H9 (cell line): ENCODE measurements around the gene FLVCR2. TPM values are rescaled to one million over a fixed set of nuclear protein-coding genes. Genes with fewer than 3 reads are reported as not detected.

ENCODE experiments used
- DNase-seq: peaks from one replicate; pipeline ENCODE4 v3.0.0-alpha.2; 2017
- H2AFZ ChIP-seq: one replicate; pipeline ENCODE4 v1.6.1; 2013; ENCODE audit warnings: mild to moderate bottlenecking, low read length, control low read depth, moderate library complexity
- H2AK5ac ChIP-seq: 2 replicates; pipeline ENCODE4 v1.6.1; 2013; ENCODE audit warnings: low read length, control low read depth, mixed read lengths; ENCODE audit not compliant: insufficient read length
- H2BK120ac ChIP-seq: one replicate; pipeline ENCODE4 v1.6.1; 2013; ENCODE audit warnings: low read depth, mild to moderate bottlenecking, low read length, control low read depth, inconsistent platforms; ENCODE audit not compliant: poor library complexity, severe bottlenecking
- H2BK12ac ChIP-seq: 2 replicates; pipeline ENCODE4 v1.6.1; 2013; ENCODE audit warnings: low read length, control low read depth, mixed read lengths, low read depth; ENCODE audit not compliant: insufficient read length
- H2BK15ac ChIP-seq: 2 replicates; pipeline ENCODE4 v1.6.1; 2013; ENCODE audit warnings: low read depth, low read length, control low read depth
- H2BK20ac ChIP-seq: one replicate; pipeline ENCODE4 v1.6.1; 2013; ENCODE audit warnings: low read depth, mild to moderate bottlenecking, low read length, control low read depth, inconsistent platforms; ENCODE audit not compliant: poor library complexity, severe bottlenecking
- H2BK5ac ChIP-seq: 2 replicates; pipeline ENCODE4 v1.6.1; 2013; ENCODE audit warnings: low read length, control low read depth, mixed read lengths; ENCODE audit not compliant: insufficient read length
- H3K14ac ChIP-seq: 2 replicates; pipeline ENCODE4 v1.6.1; 2013; ENCODE audit warnings: low read length, control low read depth; ENCODE audit not compliant: insufficient read depth
- H3K18ac ChIP-seq: 2 replicates; pipeline ENCODE4 v1.6.1; 2013; ENCODE audit warnings: low read depth, mild to moderate bottlenecking, mixed read lengths, low read length, control low read depth; ENCODE audit not compliant: insufficient read length
- H3K23ac ChIP-seq: 2 replicates; pipeline ENCODE4 v1.6.1; 2013; ENCODE audit warnings: low read length, control low read depth, mixed read lengths, low read depth; ENCODE audit not compliant: insufficient read length
- H3K23me2 ChIP-seq: 2 replicates; pipeline ENCODE4 v1.6.1; 2013; ENCODE audit warnings: low read depth, mild to moderate bottlenecking, mixed read lengths, low read length, control low read depth; ENCODE audit not compliant: insufficient read length, poor library complexity, severe bottlenecking
- H3K27ac ChIP-seq: 2 replicates; pipeline ENCODE4 v1.5.1; 2013; ENCODE audit warnings: low read length, control low read depth, mixed read lengths, low read depth; ENCODE audit not compliant: insufficient read length
- H3K27me3 ChIP-seq: 2 replicates; pipeline ENCODE4 v1.6.1; 2013; ENCODE audit warnings: low read length, control low read depth, inconsistent platforms; ENCODE audit not compliant: insufficient read depth
- H3K4ac ChIP-seq: 2 replicates; pipeline ENCODE4 v1.6.1; 2013; ENCODE audit warnings: low read depth, mild to moderate bottlenecking, control low read depth, inconsistent platforms, low read length, moderate library complexity
- H3K4me1 ChIP-seq: 2 replicates; pipeline ENCODE4 v1.6.1; 2013; ENCODE audit warnings: low read length, control low read depth, inconsistent platforms; ENCODE audit not compliant: insufficient read depth
- H3K4me2 ChIP-seq: 2 replicates; pipeline ENCODE4 v1.6.1; 2013; ENCODE audit warnings: low read length, control low read depth, mixed read lengths; ENCODE audit not compliant: insufficient read length, insufficient read depth
- H3K56ac ChIP-seq: 2 replicates; pipeline ENCODE4 v1.6.1; 2013; ENCODE audit warnings: low read depth, mild to moderate bottlenecking, mixed read lengths, low read length, control low read depth; ENCODE audit not compliant: insufficient read length
- H3K79me1 ChIP-seq: 2 replicates; pipeline ENCODE4 v1.6.1; 2013; ENCODE audit warnings: low read depth, mild to moderate bottlenecking, moderate library complexity, low read length, control low read depth, inconsistent platforms; ENCODE audit not compliant: insufficient read depth, poor library complexity, severe bottlenecking
- H3K79me2 ChIP-seq: 2 replicates; pipeline ENCODE4 v1.6.1; 2013; ENCODE audit warnings: low read length, control low read depth, inconsistent platforms; ENCODE audit not compliant: insufficient read depth
- H3K9ac ChIP-seq: 2 replicates; pipeline ENCODE4 v1.6.1; 2013; ENCODE audit warnings: low read length, control low read depth, mixed read lengths; ENCODE audit not compliant: insufficient read length; ENCODE audit errors: extremely low read depth
- H3K9me3 ChIP-seq: one replicate; pipeline ENCODE4 v1.6.1; 2013; ENCODE audit warnings: low read depth, low read length, inconsistent platforms; ENCODE audit not compliant: control insufficient read depth
- H3T11ph ChIP-seq: one replicate; pipeline ENCODE4 v1.6.1; 2013; ENCODE audit warnings: mild to moderate bottlenecking, low read length, control low read depth, inconsistent platforms
- H4K20me1 ChIP-seq: one replicate; pipeline ENCODE4 v1.6.1; 2013; ENCODE audit not compliant: control insufficient read depth, insufficient read length, insufficient read depth
- H4K5ac ChIP-seq: 2 replicates; pipeline ENCODE4 v1.6.1; 2013; ENCODE audit warnings: low read depth, mild to moderate bottlenecking, mixed read lengths, low read length, control low read depth; ENCODE audit not compliant: insufficient read length
- H4K8ac ChIP-seq: replicated peaks from 2 replicates; pipeline ENCODE4 v1.6.1; 2013; ENCODE audit warnings: low read length, control low read depth, mixed read lengths, low read depth; ENCODE audit not compliant: insufficient read length
- H4K91ac ChIP-seq: 2 replicates; pipeline ENCODE4 v1.6.1; 2013; ENCODE audit warnings: low read depth, mild to moderate bottlenecking, moderate library complexity, mixed read lengths, low read length, control low read depth; ENCODE audit not compliant: insufficient read length
- H3K27ac Mint-ChIP-seq, 3 experiments: 2 replicates in 2 of 3; 3 replicates in 1 of 3; pipeline ENCODE4 v1.8.0; 2020 to 2021; ENCODE audit warnings: mixed read lengths in 3 of 3, mild to moderate bottlenecking in 1 of 3, moderate library complexity in 1 of 3
- H3K27me3 Mint-ChIP-seq: 2 replicates; pipeline ENCODE4 v1.8.0; 2021; ENCODE audit warnings: low read depth, mild to moderate bottlenecking, moderate library complexity, mixed read lengths
- H3K36me3 Mint-ChIP-seq, 3 experiments: 2 replicates in 2 of 3; 3 replicates in 1 of 3; pipeline ENCODE4 v1.8.0; 2020 to 2021; ENCODE audit warnings: low read depth in 3 of 3, mixed read lengths in 3 of 3; ENCODE audit not compliant: insufficient read depth in 1 of 3
- H3K4me1 Mint-ChIP-seq, 2 experiments: 2 replicates each; pipeline ENCODE4 v1.8.0; 2020; ENCODE audit warnings: mixed read lengths in 2 of 2
- H3K4me3 Mint-ChIP-seq, 2 experiments: 2 replicates in 1 of 2; 3 replicates in 1 of 2; pipeline ENCODE4 v1.8.0; 2020 to 2021; ENCODE audit warnings: mild to moderate bottlenecking in 2 of 2, mixed read lengths in 2 of 2, moderate library complexity in 1 of 2
- H3K9me3 Mint-ChIP-seq, 2 experiments: 2 replicates in 1 of 2; 3 replicates in 1 of 2; pipeline ENCODE4 v1.8.0; 2020; ENCODE audit warnings: mild to moderate bottlenecking in 2 of 2, mixed read lengths in 2 of 2, moderate library complexity in 1 of 2
- WGBS: extraction: QIAGEN DNeasy Blood & Tissue Kit; methylation state at CpG from one replicate; pipeline ENCODE4 v1.1.7; 2013; ENCODE audit warnings: missing lambda C conversion rate, low lambda C conversion rate, mixed read lengths; ENCODE audit not compliant: insufficient read length; ENCODE audit errors: extremely low coverage; 5-methylcytosine and 5-hydroxymethylcytosine counted together
- total RNA-seq: library from RNA; stranded (reverse); gene quantifications from 2 replicates; pipeline ENCODE4 v1.2.1, GENCODE V29; 2021
- TF ChIP-seq, protein P1 (sequence below): fragments of 200-600 bp; sonication (generic); conservative IDR thresholded peaks from 3 replicates; pipeline ENCODE4 v1.8.0; 2021; ENCODE audit warnings: antibody characterized with exemption, mild to moderate bottlenecking

The FLVCR2 gene
- total RNA-seq, 1 experiment from 2014 or later, result 7.1 TPM

DNA sequence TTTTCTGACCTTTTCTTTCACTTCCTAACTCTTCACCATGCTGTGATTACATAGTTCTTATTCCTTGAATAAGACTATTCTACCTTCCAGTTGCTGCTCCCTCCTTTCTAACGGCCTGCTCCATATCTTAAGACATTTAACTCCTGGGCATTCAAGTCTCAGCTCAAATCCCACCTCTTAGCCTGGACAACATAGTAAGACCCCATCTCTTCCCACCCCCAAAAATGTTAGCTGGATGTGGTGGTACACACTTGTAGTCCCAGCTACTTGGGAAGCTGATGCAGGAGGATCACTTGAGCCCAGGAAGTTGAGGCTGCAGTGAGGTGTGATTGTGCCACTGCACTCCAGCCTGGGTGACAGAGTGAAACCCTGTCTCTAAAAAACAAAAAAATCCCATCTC lies 71.4 kb downstream of the FLVCR2 start:
- Histone ChIP-seq H2BK12ac (no peak overlapping the region), H3K79me1 (no peaks in the 10 kb centered on the region), H3K27ac (no peak overlapping the region), H3K18ac (no peak overlapping the region), H4K20me1 (no peaks in the 10 kb centered on the region), H3K14ac (no peak overlapping the region), H3K4me2 (no peak overlapping the region), H3K23ac (no peak overlapping the region), H4K91ac (no peak overlapping the region), H2BK15ac (no peak overlapping the region), H2AK5ac (no peak overlapping the region), H3K4ac (no peak overlapping the region), H3K56ac (no peak overlapping the region), H4K8ac (no peak overlapping the region), H3K27me3 (no peaks in the 10 kb centered on the region), H3K4me1 (no peaks in the 10 kb centered on the region), H3T11ph (no peak overlapping the region), H2BK5ac (no peak overlapping the region), H3K79me2 (no peaks in the 10 kb centered on the region), H3K23me2 (no peaks in the 10 kb centered on the region), H3K9me3 (no peaks in the 10 kb centered on the region), H2BK20ac (no peak overlapping the region), H2BK120ac (no peak overlapping the region), H3K9ac (no peak overlapping the region), H4K5ac (no peak overlapping the region), H2AFZ (no peak overlapping the region)
- Mint-ChIP-seq H3K36me3 (peaks cover 32 to 66% (median 53%) of the 10 kb centered on the region in 3 experiments), H3K4me3 (no peak overlapping the region), H3K4me1 (no peaks in the 10 kb centered on the region), H3K27ac (no peak overlapping the region), H3K9me3 (no peaks in the 10 kb centered on the region), H3K27me3 (no peaks in the 10 kb centered on the region)
- DNase-seq, result no peak
- TF ChIP-seq, protein P1, sequence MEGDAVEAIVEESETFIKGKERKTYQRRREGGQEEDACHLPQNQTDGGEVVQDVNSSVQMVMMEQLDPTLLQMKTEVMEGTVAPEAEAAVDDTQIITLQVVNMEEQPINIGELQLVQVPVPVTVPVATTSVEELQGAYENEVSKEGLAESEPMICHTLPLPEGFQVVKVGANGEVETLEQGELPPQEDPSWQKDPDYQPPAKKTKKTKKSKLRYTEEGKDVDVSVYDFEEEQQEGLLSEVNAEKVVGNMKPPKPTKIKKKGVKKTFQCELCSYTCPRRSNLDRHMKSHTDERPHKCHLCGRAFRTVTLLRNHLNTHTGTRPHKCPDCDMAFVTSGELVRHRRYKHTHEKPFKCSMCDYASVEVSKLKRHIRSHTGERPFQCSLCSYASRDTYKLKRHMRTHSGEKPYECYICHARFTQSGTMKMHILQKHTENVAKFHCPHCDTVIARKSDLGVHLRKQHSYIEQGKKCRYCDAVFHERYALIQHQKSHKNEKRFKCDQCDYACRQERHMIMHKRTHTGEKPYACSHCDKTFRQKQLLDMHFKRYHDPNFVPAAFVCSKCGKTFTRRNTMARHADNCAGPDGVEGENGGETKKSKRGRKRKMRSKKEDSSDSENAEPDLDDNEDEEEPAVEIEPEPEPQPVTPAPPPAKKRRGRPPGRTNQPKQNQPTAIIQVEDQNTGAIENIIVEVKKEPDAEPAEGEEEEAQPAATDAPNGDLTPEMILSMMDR, result no peak
- no CpG with 5 or more reads among the region's 1 CpG for WGBS
